ENCODE results near the gene CFAP77. TPM values are rescaled to one million over a fixed set of nuclear protein-coding genes. Genes with fewer than 3 reads are reported as not detected.

CFAP77 gene
- polyA plus RNA-seq, 1 of the 3 experiments (the other 2 are of a cell fraction): 1.1 TPM

- Histone ChIP-seq H3F3A (replicated peaks; ENCODE audit: insufficient read depth) (peaks cover 6% of the 10 kb centered on the region), H3K4me2 (no peak overlapping the region), H3K9ac (no peak overlapping the region), H3K36me3 (replicated peaks in 1 of 2; ENCODE audit: control insufficient read depth in 1 of 2, insufficient read depth in 2 of 2, low read length in 1 of 2) (peaks cover 33 to 75% of the 10 kb centered on the region in 2 experiments), H2AFZ (ENCODE audit: low read depth) (no peak overlapping the region), H3K79me2 (ENCODE audit: insufficient read depth) (no peaks in the 10 kb centered on the region), H3K27ac (ENCODE audit: low read depth in 2 of 2, low read length in 1 of 2) (no peak overlapping the region), H3K9me3 (no peaks in the 10 kb centered on the region), H3K4me3 (ENCODE audit: low read depth in 2 of 2, low read length in 1 of 2) (no peak overlapping the region), H4K20me1 (ENCODE audit: insufficient read depth) (peaks cover 12% of the 10 kb centered on the region), H3K4me1 (ENCODE audit: control insufficient read depth in 1 of 2, insufficient read depth in 2 of 2, low read depth in 1 of 2, low read length in 1 of 2) (no peaks in the 10 kb centered on the region), H3K27me3 (ENCODE audit: insufficient read depth) (no peaks in the 10 kb centered on the region), H3K9me2 (no peaks in the 10 kb centered on the region)
- CTCF ChIA-PET: interaction anchor here (0.6 kb wide), 1 partner anchor 8 kb away, joined by 3 read pairs; no protein-coding TSS in a partner anchor
- POLR2A ChIA-PET: no interaction called here
- 82% methylated on average over 6 of the region's 6 CpGs for WGBS (ENCODE audit: low lambda C conversion rate)
- DNase-seq: no peak
- TF ChIP-seq, protein P1, sequence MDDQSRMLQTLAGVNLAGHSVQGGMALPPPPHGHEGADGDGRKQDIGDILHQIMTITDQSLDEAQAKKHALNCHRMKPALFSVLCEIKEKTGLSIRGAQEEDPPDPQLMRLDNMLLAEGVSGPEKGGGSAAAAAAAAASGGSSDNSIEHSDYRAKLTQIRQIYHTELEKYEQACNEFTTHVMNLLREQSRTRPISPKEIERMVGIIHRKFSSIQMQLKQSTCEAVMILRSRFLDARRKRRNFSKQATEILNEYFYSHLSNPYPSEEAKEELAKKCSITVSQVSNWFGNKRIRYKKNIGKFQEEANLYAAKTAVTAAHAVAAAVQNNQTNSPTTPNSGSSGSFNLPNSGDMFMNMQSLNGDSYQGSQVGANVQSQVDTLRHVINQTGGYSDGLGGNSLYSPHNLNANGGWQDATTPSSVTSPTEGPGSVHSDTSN (IDR thresholded peaks at IDR 0.05): no peak
- TF ChIP-seq EZH2phosphoT487 (IDR thresholded peaks at IDR 0.05; ENCODE audit: borderline replicate concordance, low read depth) (no peak), USF1 (IDR thresholded peaks at IDR 0.05; ENCODE audit: borderline replicate concordance, low read depth) (no peak), MXI1 (IDR thresholded peaks at IDR 0.05; ENCODE audit: low read depth, low read length) (no peak), TAF1 (IDR thresholded peaks at IDR 0.05; ENCODE audit: borderline replicate concordance, low read depth, low read length) (no peak), FOSL2 (IDR thresholded peaks at IDR 0.05; ENCODE audit: borderline replicate concordance, low read depth) (no peak), FOXJ3 (CRISPR knock-in tag; IDR thresholded peaks at IDR 0.05) (no peak), TEAD4 (IDR thresholded peaks at IDR 0.05; ENCODE audit: borderline replicate concordance, insufficient read depth) (no peak)
- TF ChIP-seq, protein P2, sequence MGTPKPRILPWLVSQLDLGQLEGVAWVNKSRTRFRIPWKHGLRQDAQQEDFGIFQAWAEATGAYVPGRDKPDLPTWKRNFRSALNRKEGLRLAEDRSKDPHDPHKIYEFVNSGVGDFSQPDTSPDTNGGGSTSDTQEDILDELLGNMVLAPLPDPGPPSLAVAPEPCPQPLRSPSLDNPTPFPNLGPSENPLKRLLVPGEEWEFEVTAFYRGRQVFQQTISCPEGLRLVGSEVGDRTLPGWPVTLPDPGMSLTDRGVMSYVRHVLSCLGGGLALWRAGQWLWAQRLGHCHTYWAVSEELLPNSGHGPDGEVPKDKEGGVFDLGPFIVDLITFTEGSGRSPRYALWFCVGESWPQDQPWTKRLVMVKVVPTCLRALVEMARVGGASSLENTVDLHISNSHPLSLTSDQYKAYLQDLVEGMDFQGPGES (IDR thresholded peaks at IDR 0.05; ENCODE audit: low read depth, low read length): no peak
- TF ChIP-seq, protein P3, sequence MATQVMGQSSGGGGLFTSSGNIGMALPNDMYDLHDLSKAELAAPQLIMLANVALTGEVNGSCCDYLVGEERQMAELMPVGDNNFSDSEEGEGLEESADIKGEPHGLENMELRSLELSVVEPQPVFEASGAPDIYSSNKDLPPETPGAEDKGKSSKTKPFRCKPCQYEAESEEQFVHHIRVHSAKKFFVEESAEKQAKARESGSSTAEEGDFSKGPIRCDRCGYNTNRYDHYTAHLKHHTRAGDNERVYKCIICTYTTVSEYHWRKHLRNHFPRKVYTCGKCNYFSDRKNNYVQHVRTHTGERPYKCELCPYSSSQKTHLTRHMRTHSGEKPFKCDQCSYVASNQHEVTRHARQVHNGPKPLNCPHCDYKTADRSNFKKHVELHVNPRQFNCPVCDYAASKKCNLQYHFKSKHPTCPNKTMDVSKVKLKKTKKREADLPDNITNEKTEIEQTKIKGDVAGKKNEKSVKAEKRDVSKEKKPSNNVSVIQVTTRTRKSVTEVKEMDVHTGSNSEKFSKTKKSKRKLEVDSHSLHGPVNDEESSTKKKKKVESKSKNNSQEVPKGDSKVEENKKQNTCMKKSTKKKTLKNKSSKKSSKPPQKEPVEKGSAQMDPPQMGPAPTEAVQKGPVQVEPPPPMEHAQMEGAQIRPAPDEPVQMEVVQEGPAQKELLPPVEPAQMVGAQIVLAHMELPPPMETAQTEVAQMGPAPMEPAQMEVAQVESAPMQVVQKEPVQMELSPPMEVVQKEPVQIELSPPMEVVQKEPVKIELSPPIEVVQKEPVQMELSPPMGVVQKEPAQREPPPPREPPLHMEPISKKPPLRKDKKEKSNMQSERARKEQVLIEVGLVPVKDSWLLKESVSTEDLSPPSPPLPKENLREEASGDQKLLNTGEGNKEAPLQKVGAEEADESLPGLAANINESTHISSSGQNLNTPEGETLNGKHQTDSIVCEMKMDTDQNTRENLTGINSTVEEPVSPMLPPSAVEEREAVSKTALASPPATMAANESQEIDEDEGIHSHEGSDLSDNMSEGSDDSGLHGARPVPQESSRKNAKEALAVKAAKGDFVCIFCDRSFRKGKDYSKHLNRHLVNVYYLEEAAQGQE (IDR thresholded peaks at IDR 0.05; ENCODE audit: low read depth, low read length): no peak
Measured at GRCh38 chr9:132614324-132614723, 204.3 kb downstream of the CFAP77 start.
